Subcutaneous abdominal adipose tissue (tissue), 5 donors: ENCODE results near the gene PHEX.

Experiments
- H3K27ac ChIP-seq: one replicate; pipeline ENCODE4 v1.7.0; 2013; ENCODE audit warnings: low read depth, mild to moderate bottlenecking, inconsistent platforms, low read length, moderate library complexity
- H3K27me3 ChIP-seq, 5 donors: one replicate each; pipeline ENCODE4 v1.7.0; 2013; ENCODE audit warnings: low read length in 5 of 5, inconsistent platforms in 1 of 5; ENCODE audit not compliant: control insufficient read depth in 5 of 5, insufficient read depth in 4 of 5
- H3K36me3 ChIP-seq, 5 donors: one replicate each; pipeline ENCODE4 v1.7.0; 2013; ENCODE audit warnings: low read length in 5 of 5; ENCODE audit not compliant: control insufficient read depth in 5 of 5, insufficient read depth in 5 of 5
- H3K4me1 ChIP-seq, 5 donors: one replicate each; pipeline ENCODE4 v1.7.0; 2013; ENCODE audit warnings: low read length in 5 of 5, mild to moderate bottlenecking in 3 of 5, moderate library complexity in 1 of 5; ENCODE audit not compliant: control insufficient read depth in 5 of 5, insufficient read depth in 5 of 5
- H3K4me3 ChIP-seq, 5 donors: one replicate each; pipeline ENCODE4 v1.7.0; 2013; ENCODE audit warnings: low read length in 5 of 5, low read depth in 1 of 5
- H3K9ac ChIP-seq, 5 donors: one replicate each; pipeline ENCODE4 v1.7.0; 2013; ENCODE audit warnings: low read length in 5 of 5, mild to moderate bottlenecking in 4 of 5, moderate library complexity in 3 of 5
- H3K9me3 ChIP-seq, 5 donors: one replicate each; pipeline ENCODE4 v1.7.0; 2013; ENCODE audit warnings: low read length in 5 of 5; ENCODE audit not compliant: control insufficient read depth in 5 of 5
- donor health status: healthy.
- donor health status: healthy.
- donor health status: healthy.
- donor health status: healthy.
- donor health status: healthy.

PHEX gene

GRCh38 chrX:22032084-22032483 is at the start of gene PHEX:
Gene PHEX, plus strand, starts transcription at chrX:22032325. Its CDS starts 681 bp downstream, at chrX:22033006.
- H3K4me1 ChIP-seq = no peaks in the 10 kb centered on the region
- H3K9ac ChIP-seq = no peak within 1 kb of the TSS

GRCh38 chrX:21985332-21985777 is 46.8 kb upstream of the PHEX start:
- Histone ChIP-seq H3K4me1 (no peaks in the 10 kb centered on the region), H3K9ac (no peak overlapping the region), H3K4me3 (no peak overlapping the region), H3K27me3 (peaks cover 0 to 3% (median 0%) of the 10 kb centered on the region in 5 donors), H3K27ac (no peak overlapping the region), H3K36me3 (peaks cover 0 to 28% (median 4%) of the 10 kb centered on the region in 5 donors), H3K9me3 (no peaks in the 10 kb centered on the region)

More at GRCh38 chrX:22032084-22032483, at the start of gene PHEX:
- Histone ChIP-seq H3K36me3 (no peaks in the 10 kb centered on the region), H3K4me3 (no peak within 1 kb of the TSS), H3K27ac (no peak within 1 kb of the TSS), H3K9me3 (peaks cover 0 to 5% (median 0%) of the 10 kb centered on the region in 5 donors), H3K27me3 (peaks cover 0 to 13% (median 3%) of the 10 kb centered on the region in 5 donors)

- peaks cover 0 to 3% (median 0%) of the 10 kb centered on the region in 5 donors for H3K27me3 ChIP-seq
- peaks cover 0 to 3% (median 0%) of the 10 kb centered on the region in 5 donors for H3K9me3 ChIP-seq
Observed at GRCh38 chrX:21986596-21986995, 45.5 kb upstream of the PHEX start.

GRCh38 chrX:21989384-21989783 is 42.7 kb upstream of the PHEX start:
- Histone ChIP-seq H3K27ac (no peak overlapping the region), H3K36me3 (peaks cover 4 to 38% (median 9%) of the 10 kb centered on the region in 5 donors)

More at GRCh38 chrX:21986596-21986995, 45.5 kb upstream of the PHEX start:
- Histone ChIP-seq H3K4me1 (no peaks in the 10 kb centered on the region), H3K27ac (no peak overlapping the region), H3K36me3 (peaks cover 3 to 28% (median 4%) of the 10 kb centered on the region in 5 donors), H3K4me3 (no peak overlapping the region), H3K9ac (no peak overlapping the region)

GRCh38 chrX:21990832-21991231 is 41.3 kb upstream of the PHEX start:
- H3K9me3 ChIP-seq = peaks cover 0 to 3% (median 0%) of the 10 kb centered on the region in 5 donors
- H3K9ac ChIP-seq = no peak overlapping the region
- no peak overlapping the region for H3K27ac ChIP-seq
- no peak overlapping the region for H3K4me3 ChIP-seq
- no peaks in the 10 kb centered on the region for H3K27me3 ChIP-seq
- H3K36me3 ChIP-seq = peaks cover 7 to 38% (median 9%) of the 10 kb centered on the region in 5 donors
- H3K4me1 ChIP-seq = no peaks in the 10 kb centered on the region

More at GRCh38 chrX:21989384-21989783, 42.7 kb upstream of the PHEX start:
- Histone ChIP-seq H3K9me3 (peaks cover 0 to 3% (median 0%) of the 10 kb centered on the region in 5 donors), H3K4me1 (no peaks in the 10 kb centered on the region), H3K9ac (no peak overlapping the region), H3K4me3 (no peak overlapping the region), H3K27me3 (no peaks in the 10 kb centered on the region)

GRCh38 chrX:21991504-21991903 is 40.6 kb upstream of the PHEX start:
- no peak overlapping the region for H3K9ac ChIP-seq
- H3K27ac ChIP-seq = no peak overlapping the region
- no peak overlapping the region for H3K4me3 ChIP-seq
- peaks cover 0 to 2% (median 0%) of the 10 kb centered on the region in 5 donors for H3K4me1 ChIP-seq
- H3K9me3 ChIP-seq = peaks cover 0 to 3% (median 0%) of the 10 kb centered on the region in 5 donors
- no peaks in the 10 kb centered on the region for H3K27me3 ChIP-seq
- H3K36me3 ChIP-seq = peaks cover 7 to 35% (median 9%) of the 10 kb centered on the region in 5 donors

GRCh38 chrX:21993265-21993664 is 38.9 kb upstream of the PHEX start:
- no peak overlapping the region for H3K27ac ChIP-seq

GRCh38 chrX:21996872-21997455 is 35.2 kb upstream of the PHEX start:
- Histone ChIP-seq H3K4me1 (peaks cover 0 to 2% (median 0%) of the 10 kb centered on the region in 5 donors), H3K9ac (no peak overlapping the region), H3K27ac (no peak overlapping the region), H3K4me3 (no peak overlapping the region), H3K9me3 (no peaks in the 10 kb centered on the region), H3K36me3 (peaks cover 2 to 11% (median 5%) of the 10 kb centered on the region in 5 donors), H3K27me3 (no peaks in the 10 kb centered on the region)

More at GRCh38 chrX:21993265-21993664, 38.9 kb upstream of the PHEX start:
- Histone ChIP-seq H3K4me3 (no peak overlapping the region), H3K27me3 (no peaks in the 10 kb centered on the region), H3K36me3 (peaks cover 7 to 27% (median 9%) of the 10 kb centered on the region in 5 donors), H3K9me3 (peaks cover 0 to 3% (median 0%) of the 10 kb centered on the region in 5 donors), H3K4me1 (peaks cover 0 to 2% (median 0%) of the 10 kb centered on the region in 5 donors), H3K9ac (no peak overlapping the region)

GRCh38 chrX:21998037-21998436 is 34.1 kb upstream of the PHEX start:
- Histone ChIP-seq H3K9ac (no peak overlapping the region), H3K4me1 (peaks cover 0 to 2% (median 0%) of the 10 kb centered on the region in 5 donors), H3K9me3 (no peaks in the 10 kb centered on the region), H3K27me3 (no peaks in the 10 kb centered on the region), H3K36me3 (peaks cover 0 to 7% (median 2%) of the 10 kb centered on the region in 5 donors), H3K27ac (no peak overlapping the region), H3K4me3 (no peak overlapping the region)

GRCh38 chrX:22004866-22005265 is 27.3 kb upstream of the PHEX start:
- no peak overlapping the region for H3K9ac ChIP-seq
- H3K4me3 ChIP-seq = no peak overlapping the region
- peaks cover 0 to 4% (median 0%) of the 10 kb centered on the region in 5 donors for H3K27me3 ChIP-seq
- peaks cover 0 to 7% (median 0%) of the 10 kb centered on the region in 5 donors for H3K9me3 ChIP-seq
- H3K27ac ChIP-seq = no peak overlapping the region
- H3K4me1 ChIP-seq = no peaks in the 10 kb centered on the region
- H3K36me3 ChIP-seq = no peaks in the 10 kb centered on the region
